C4-2B (cell line): ENCODE measurements around the gene ARHGAP8.

Experiments used
- ZFX ChIP-seq: fragments of 450-650 bp; IDR thresholded peaks from 2 replicates; pipeline ENCODE4 v1.6.1; 2017
- TF ChIP-seq, protein P1 (sequence below): fragments of 450-650 bp; conservative IDR thresholded peaks from 2 replicates; pipeline ENCODE4 v1.5.1; 2017; ENCODE audit warnings: mild to moderate bottlenecking

DNA sequence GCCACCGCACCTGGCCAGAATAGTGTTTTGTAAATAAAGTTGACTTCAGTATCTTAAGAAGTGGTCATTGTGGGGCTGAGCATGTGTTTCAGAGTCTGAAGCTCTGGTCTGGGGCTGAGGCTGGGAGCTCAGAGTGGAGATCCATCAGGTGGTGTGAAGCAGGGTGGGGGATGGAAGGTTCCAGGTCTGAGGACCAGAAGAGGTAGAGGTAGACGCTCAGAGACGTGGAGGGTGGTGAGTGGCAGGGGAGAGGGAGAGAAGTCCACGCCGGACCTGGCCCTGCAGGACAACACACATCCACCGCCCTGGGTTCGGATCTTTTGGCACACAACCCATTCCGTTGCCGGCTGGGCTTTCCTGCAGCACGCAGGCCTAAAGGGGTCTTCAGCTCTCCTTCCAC, 40.7 kb downstream of the ARHGAP8 start:
- TF ChIP-seq, protein P1, sequence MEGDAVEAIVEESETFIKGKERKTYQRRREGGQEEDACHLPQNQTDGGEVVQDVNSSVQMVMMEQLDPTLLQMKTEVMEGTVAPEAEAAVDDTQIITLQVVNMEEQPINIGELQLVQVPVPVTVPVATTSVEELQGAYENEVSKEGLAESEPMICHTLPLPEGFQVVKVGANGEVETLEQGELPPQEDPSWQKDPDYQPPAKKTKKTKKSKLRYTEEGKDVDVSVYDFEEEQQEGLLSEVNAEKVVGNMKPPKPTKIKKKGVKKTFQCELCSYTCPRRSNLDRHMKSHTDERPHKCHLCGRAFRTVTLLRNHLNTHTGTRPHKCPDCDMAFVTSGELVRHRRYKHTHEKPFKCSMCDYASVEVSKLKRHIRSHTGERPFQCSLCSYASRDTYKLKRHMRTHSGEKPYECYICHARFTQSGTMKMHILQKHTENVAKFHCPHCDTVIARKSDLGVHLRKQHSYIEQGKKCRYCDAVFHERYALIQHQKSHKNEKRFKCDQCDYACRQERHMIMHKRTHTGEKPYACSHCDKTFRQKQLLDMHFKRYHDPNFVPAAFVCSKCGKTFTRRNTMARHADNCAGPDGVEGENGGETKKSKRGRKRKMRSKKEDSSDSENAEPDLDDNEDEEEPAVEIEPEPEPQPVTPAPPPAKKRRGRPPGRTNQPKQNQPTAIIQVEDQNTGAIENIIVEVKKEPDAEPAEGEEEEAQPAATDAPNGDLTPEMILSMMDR, result no peak
- no peak for TF ChIP-seq ZFX
